A172 (cell line): ENCODE measurements around the gene PRPF4. TPM values are rescaled to one million over a fixed set of nuclear protein-coding genes. Genes with fewer than 3 reads are reported as not detected.
"Not testable (repeated sequence)": the region's sequence is repeated elsewhere in the genome, so short reads cannot be mapped to it uniquely, and the experiment has no call there.

Experiments used
- DNase-seq: peaks from one replicate; pipeline ENCODE4 v3.0.0-alpha.2; 2015; ENCODE audit warnings: low spot score
- total RNA-seq: library from RNA; depleted of rRNA; stranded (reverse); fragments of >200 nt; shearing (Covaris generic); gene quantifications from 2 replicates; pipeline ENCODE4 v1.2.3, GENCODE V29; 2014

PRPF4 gene
- total RNA-seq, 1 experiment from 2014 or later, result 54.3 TPM

DNA sequence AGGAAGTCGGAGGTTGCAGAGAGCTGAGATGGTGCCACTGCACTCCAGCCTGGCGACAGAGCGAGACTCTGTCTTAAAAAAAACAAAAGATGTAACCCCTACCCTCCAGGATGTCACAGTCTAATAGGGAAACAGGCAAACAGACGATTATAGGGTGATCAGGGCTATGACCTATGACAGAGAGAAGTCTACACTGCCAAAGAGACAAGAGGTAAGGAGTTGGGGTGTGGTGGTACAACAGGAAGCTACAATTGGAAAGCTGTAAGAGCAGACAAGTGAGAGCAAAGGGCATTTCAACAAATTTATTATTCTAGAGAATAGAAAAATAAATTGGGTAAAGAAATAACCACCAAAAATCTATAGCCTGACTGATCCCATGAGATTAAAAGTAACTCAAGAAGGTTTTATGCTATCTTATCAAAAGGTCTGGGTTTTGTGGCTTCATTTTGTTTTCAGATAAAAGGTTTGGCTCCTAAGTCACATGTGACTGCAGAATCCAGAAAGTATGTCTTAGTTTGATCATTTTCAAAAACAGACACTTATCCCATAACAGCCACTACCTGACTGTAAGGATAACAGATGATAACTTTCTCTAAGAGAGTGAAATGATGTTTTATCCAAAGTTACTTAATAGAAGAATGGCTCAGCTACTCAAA, 7.4 kb upstream of the PRPF4 start:
- no peak for DNase-seq

- no peak for DNase-seq
These were observed 6.1 kb upstream of the PRPF4 start for GRCh38 chr9:113269355-113269754.

DNA sequence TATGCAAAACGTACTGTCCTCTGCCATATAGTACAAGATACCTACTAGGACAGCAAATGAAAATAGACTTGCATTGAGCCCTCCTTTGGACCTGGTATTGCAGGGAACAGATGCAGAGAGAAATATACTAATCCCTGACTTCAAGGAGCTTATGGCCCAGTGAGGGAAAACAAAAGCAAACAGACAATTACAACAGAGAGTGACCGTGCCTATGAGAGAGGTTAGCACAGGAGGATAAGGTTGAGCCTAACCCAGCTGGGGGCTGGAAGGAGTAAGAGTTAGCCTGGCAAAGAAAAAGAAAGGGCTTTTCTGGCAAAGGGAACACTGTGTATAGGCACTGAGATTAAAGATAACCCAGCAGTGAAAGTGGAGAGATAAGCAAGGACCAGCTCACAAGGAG, 5.6 kb upstream of the PRPF4 start:
- no peak for DNase-seq

DNA sequence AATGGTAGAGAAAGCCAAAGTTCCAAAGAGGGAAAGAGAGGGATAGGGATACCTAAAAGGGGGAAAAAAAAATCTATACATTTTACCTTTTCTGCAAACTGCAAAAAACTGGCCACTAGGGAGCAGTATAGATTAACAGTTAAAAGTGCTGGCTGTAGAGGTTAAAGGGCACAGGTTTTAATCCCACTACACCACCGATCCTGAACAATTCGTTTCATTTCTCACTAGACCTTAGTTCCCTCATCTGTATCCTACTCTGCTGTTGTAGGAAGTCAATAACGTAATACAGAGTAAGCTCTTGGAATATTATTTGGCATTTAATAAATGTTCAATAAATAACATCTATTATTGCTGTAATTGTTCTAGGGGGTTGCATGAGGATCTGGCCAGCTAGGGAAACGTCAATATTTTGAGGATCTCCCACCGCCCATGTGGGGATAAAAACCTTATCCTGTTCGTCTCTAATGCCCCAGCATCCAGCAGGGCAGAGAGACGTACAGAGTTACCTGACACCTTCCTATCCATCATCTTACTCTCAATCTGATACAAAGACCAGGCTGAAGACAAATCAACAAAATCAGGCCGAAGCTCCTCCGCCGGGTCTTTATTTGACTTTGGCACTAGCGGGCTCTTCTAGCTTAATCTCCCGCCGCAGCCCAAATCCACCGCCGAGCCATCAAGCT, 843 bp upstream of the PRPF4 start:
- peak; percentile 44 for DNase-seq

GRCh38 chr9:113278840-113279239, 3.4 kb downstream of the PRPF4 start:
- no peak for DNase-seq

DNA sequence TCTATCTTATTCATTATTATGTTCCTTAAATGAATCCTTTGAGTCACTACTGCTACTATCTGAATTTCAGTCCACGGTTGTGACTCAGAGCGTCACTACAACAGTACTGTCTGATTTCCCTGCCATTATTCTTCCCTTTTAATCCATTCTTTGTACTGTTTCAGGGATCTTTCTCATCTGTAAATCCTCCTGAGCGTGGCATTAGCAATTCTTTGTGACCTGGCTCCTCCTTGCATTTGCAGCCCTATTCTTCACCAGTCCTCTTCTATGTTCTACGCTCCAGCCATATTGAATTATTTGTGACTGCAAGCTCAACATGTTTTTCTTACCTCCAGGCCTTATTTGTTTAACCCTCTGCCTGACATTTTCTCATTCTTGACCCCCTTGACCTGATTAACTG, 5.9 kb downstream of the PRPF4 start:
- DNase-seq, result no peak

DNA sequence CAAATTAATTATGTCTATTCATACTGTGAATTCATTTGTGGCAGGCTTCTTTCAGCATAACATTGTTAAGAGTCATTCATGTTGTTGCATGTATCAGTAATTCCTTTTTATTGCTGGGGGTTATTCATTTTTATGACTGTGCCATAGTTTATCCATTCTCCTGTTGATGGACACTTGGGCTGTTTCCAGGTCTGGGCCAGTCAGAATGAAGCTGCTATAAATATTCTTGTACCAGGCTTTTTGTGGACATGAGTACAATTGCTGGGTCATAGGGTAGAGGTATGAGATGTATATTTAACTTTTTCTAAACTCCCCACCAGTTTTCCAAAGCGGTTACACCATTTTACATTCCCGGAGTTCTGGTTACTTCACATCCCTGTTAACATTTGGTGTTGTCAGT, 13.6 kb downstream of the PRPF4 start:
- no peak for DNase-seq

- DNase-seq, result no peak
These were observed 14.7 kb downstream of the PRPF4 start for GRCh38 chr9:113290052-113290607.

DNA sequence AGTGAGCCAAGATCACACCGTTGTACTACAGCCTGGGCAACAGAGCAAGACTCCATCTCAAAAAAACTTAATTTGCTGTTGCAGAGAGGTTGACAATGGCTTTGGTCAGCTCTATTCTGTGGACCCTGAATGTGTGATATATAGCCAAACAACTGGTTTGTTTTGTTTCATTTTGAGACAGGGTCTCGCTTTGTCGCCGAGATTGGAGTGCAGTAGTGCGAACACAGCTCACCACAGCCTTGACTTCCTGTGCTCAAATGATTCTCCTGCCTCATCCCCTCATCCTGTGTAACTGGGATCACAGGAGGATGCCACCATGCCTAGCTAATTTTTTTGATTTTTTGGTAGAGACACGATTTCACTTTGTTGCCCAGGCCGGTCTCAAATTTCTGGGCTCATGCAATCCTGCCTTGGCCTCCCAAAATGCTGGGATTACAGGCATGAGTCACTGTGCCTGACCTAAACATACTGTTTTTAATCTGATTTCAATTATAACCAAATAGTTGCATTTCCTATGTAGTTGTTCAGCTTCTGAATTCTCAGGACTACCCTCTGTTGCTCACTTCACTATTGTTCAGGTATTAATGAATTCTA, 17.9 kb downstream of the PRPF4 start:
- no peak for DNase-seq

- not testable (repeated sequence) for DNase-seq
These were observed 20.8 kb downstream of the PRPF4 start for GRCh38 chr9:113296247-113296646.

DNA sequence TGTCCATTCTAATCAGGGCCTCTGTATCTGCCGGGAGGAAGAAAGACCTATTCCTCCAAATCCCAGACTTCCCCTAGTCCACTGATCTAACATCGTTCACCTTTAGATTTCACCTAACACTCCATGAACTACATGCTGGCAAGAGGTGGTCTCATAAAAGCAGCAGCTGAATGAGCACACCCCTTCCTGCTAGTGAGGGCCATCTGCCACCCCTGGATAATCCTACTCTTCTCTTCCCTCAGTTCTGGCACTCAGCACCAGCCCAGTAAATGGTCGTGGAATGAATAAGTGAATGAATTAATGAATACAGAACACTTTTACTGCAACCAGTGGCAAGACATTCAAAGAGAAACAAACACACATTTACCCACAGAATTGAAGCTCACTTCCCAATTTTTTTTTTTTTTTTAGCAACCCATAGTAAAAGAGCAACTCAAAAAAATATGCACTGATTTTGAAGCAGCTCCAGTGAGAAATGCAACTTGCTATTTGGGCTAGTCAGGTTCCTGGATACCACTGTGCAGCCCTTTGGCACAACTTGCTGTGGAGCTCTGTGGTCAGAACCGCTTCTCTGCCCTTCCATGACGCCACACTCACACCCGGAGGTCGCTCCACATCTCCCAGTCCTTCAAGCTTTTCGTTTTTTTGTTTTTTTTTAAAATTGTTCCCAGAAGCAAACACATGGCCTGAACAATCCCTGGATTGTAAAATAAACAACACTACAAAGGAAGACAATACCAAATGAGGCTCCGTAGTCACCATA, 21.5 kb downstream of the PRPF4 start:
- DNase-seq, result no peak

- no peak for DNase-seq
These were observed 22.9 kb downstream of the PRPF4 start for GRCh38 chr9:113298311-113298710.

GRCh38 chr9:113298924-113299770, 23.7 kb downstream of the PRPF4 start:
- no peak for DNase-seq

GRCh38 chr9:113299800-113300292, 24.4 kb downstream of the PRPF4 start:
- DNase-seq, result no peak

GRCh38 chr9:113301548-113301947, 26.1 kb downstream of the PRPF4 start:
- no peak for DNase-seq

GRCh38 chr9:113302792-113303418, 27.4 kb downstream of the PRPF4 start, which contains the start of gene RNF183:
TSS of gene RNF183 (minus strand) at chr9:113303376. CDS start at chr9:113298184, 5,192 bp downstream.
- DNase-seq, result no peak

DNA sequence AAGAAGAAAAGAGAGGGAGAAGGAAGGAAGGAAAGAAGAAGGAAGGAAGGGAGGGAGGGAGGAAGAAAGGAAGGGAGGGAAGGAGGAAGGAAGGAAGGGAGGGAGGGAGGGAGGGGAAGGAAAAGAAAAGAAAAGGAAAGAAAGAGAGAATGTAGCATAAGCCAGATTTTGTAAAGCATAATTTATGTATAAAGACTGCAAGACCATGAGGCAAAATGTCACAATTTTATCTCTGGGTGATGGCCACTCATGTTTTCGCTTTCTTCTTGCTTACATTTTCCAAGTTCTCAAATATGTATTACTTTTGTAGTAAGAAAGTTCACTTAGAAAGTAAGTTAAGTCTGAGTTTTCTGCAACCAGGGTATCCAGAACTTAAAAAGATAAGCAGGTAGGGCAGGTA, 31.1 kb downstream of the PRPF4 start:
- DNase-seq, result no peak

DNA sequence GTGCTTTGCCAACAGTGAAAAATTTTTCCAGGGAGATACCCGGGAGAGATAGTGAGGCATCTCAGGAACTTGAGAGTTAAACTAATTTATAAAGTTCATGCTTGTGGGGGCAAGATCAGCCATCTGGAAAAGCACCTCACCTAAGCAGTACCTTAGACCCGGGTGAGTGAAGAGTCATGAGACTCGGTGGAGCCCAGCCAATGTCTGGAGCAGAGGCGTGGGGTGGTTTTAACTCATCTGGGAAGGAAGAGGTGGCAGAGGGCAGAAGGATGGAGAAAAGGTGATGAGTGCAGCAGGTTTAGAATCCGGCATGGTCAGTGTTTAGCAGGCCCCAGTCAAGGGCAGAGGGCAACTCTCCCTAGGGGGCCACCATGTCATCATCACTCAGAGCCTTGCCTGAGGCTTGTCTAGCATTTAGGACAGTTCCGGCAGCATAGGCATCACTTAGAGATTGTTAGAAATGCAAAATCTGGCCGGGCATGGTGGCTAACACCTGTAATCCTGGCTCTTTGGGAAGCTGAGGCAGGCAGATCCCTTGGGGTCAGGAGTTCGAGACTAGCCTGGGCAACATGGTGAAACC, 32.0 kb downstream of the PRPF4 start:
- DNase-seq, result no peak

DNA sequence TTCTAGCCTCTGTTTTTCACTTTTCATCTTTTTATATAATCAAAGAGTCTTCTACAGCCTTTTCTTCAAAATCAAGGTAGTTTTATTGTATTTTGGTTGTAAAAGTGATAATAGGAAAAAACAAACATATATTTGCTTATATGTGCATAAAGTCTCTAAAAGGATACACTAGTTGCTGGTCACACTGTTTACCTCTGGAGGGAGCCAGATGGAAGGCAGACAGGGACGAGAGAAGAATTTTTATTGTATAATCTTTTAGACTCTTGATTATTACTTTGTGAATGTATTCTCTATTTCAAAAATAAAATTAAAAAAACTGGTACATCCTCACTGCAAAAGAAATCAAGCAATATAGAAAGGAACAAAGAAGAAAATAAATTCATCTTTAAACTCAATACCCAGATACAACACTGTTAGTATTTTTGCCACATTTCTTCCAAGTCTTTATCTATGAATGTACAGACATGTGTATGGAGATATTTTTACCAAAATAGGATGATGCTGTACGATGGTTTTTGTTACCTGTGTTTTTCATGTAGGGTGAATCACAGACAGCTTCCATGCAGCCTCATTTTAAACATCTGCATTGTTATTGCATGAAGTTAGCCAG, 33.9 kb downstream of the PRPF4 start:
- DNase-seq, result peak; percentile 21

GRCh38 chr9:113310538-113310937, 35.1 kb downstream of the PRPF4 start:
- no peak for DNase-seq
